Astrocyte of the cerebellum (primary cell): ENCODE measurements around the gene RYR2.

Experiments used
- DNase-seq: peaks from one replicate; pipeline ENCODE4 v3.0.0-alpha.2; 2011; ENCODE audit warnings: low read depth
- H3K4me3 ChIP-seq: 2 replicates; pipeline ENCODE4 v1.5.1; 2011; ENCODE audit warnings: mild to moderate bottlenecking, low read depth, low read length, moderate library complexity
- CTCF ChIP-seq: IDR thresholded peaks from 2 replicates; pipeline ENCODE4 v1.5.1; 2012; ENCODE audit warnings: low read length, low read depth, moderate library complexity, mild to moderate bottlenecking; ENCODE audit errors: missing control alignments
- in situ Hi-C: cut with HindIII; loops from 2 replicates; pipeline ENCODE4 v1.10.0; 2017; ENCODE audit warnings: low sequenced_read_pairs

RYR2 gene

GRCh38 chr1:237054313-237054712 is 12.3 kb downstream of the RYR2 start:
- in situ Hi-C loops = no loop called here
- no peak for DNase-seq
- no peak overlapping the region for H3K4me3 ChIP-seq
- TF ChIP-seq CTCF = no peak

GRCh38 chr1:237058470-237058869 is 16.5 kb downstream of the RYR2 start:
- in situ Hi-C loops = no loop called here
- no peak overlapping the region for H3K4me3 ChIP-seq
- DNase-seq = no peak
- no peak for TF ChIP-seq CTCF

GRCh38 chr1:237059244-237059643 is 17.3 kb downstream of the RYR2 start:
- TF ChIP-seq CTCF = no peak
- no peak overlapping the region for H3K4me3 ChIP-seq
- DNase-seq = no peak
- in situ Hi-C loops = no loop called here

GRCh38 chr1:237062976-237063375 is 21.0 kb downstream of the RYR2 start:
- no peak for DNase-seq
- H3K4me3 ChIP-seq = no peak overlapping the region
- TF ChIP-seq CTCF = no peak
- in situ Hi-C loops = no loop called here

GRCh38 chr1:237065903-237066302 is 23.9 kb downstream of the RYR2 start:
- H3K4me3 ChIP-seq = no peak overlapping the region
- in situ Hi-C loops = no loop called here
- no peak for TF ChIP-seq CTCF
- no peak for DNase-seq

- in situ Hi-C loops = no loop called here
- no peak for DNase-seq
- no peak for TF ChIP-seq CTCF
- H3K4me3 ChIP-seq = no peak overlapping the region
These were observed 28.5 kb downstream of the RYR2 start for GRCh38 chr1:237070519-237070918.
